ENCODE measurements around the gene CDKL5. TPM values are rescaled to one million over a fixed set of nuclear protein-coding genes. Genes with fewer than 3 reads are reported as not detected.

CDKL5 gene
- total and polyA plus RNA-seq, 2 donors (not counting 1 experiment from before 2014, with no cell fraction given), result 0.72 to 4.6 TPM

DNA sequence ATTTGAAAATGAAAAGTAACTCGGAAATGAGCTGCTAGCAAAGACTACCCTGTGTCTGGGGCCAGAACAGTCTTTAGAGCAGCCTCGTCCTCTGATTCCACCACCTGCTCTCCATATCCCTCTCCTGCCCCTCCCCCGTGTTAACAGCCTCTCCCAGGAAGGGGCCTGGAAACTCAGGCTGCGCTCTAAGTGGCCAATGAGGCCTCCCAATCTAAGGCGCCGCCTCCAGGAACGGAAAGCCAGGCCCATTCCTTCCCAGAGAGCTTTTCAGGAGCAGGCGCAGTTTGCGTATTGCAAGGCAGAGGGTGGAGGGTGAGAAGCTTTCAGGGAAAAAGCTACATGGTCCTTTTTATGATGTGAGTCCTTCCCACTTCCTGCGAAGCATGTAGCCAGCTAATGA is 215.3 kb downstream of the CDKL5 start:
- Histone ChIP-seq H3K4me3 (ENCODE audit: control extremely low read depth in 1 of 5, extremely low read depth in 1 of 5, insufficient read depth in 1 of 5, low read depth in 2 of 5, low read length in 4 of 5) (no peak overlapping the region), H3K9me3 (ENCODE audit: control extremely low read depth in 1 of 3, control insufficient read depth in 2 of 3, insufficient read depth in 1 of 3, low read length in 2 of 3) (no peaks in the 10 kb centered on the region), H3K4me2 (replicated peaks; ENCODE audit: low read depth, low read length, poor library complexity, severe bottlenecking) (no peak overlapping the region), H3K27me3 (replicated peaks in 1 of 4; ENCODE audit: control extremely low read depth in 1 of 4, control insufficient read depth in 3 of 4, insufficient read depth in 4 of 4, low read length in 3 of 4) (no peaks in the 10 kb centered on the region), H3K9ac (ENCODE audit: low read length) (no peak overlapping the region), H4K20me1 (ENCODE audit: control insufficient read depth, insufficient read depth, low read length, poor library complexity, severe bottlenecking) (no peaks in the 10 kb centered on the region), H3K27ac (ENCODE audit: low read length in 2 of 2) (no peak overlapping the region), H3K36me3 (replicated peaks in 1 of 2; ENCODE audit: control extremely low read depth in 1 of 2, control insufficient read depth in 1 of 2, extremely low read depth in 1 of 2, insufficient read depth in 2 of 2, low read length in 1 of 2) (no peaks in the 10 kb centered on the region), H3K4me1 (ENCODE audit: control insufficient read depth in 2 of 2, insufficient read depth in 2 of 2, low read length in 2 of 2) (no peaks in the 10 kb centered on the region), H3K79me2 (ENCODE audit: control insufficient read depth, insufficient read depth, low read length) (no peaks in the 10 kb centered on the region), H2AFZ (ENCODE audit: insufficient read depth, low read depth, low read length, poor library complexity, severe bottlenecking) (no peak overlapping the region)
- no peak for TF ChIP-seq EZH2 (IDR thresholded peaks at IDR 0.05; ENCODE audit: borderline replicate concordance, insufficient read depth, low read depth, low read length, poor library complexity, severe bottlenecking)
- TF ChIP-seq CTCF (IDR thresholded peaks at IDR 0.05), result no peak
- DNase-seq (no peak), ATAC-seq (ENCODE audit: low read depth) (no peak)
- Mint-ChIP-seq H3K9me3 (ENCODE audit: insufficient read depth) (no peaks in the 10 kb centered on the region), H3K4me1 (no peaks in the 10 kb centered on the region), H3K27ac (no peak overlapping the region), H3K4me3 (no peak overlapping the region), H3K27me3 (no peaks in the 10 kb centered on the region)
- WGBS (ENCODE audit: insufficient coverage), result 100% methylated on average over 6 of the region's 10 CpGs
- CTCF ChIA-PET, result interaction anchor here (0.5 kb wide), 1 partner anchor 21 kb away, joined by 4 read pairs; no protein-coding TSS in a partner anchor
- POLR2A ChIA-PET, result no interaction called here
- intact Hi-C loops (cut with micrococcal nuclease), result no loop called here

- Mint-ChIP-seq H3K27ac (no peak overlapping the region), H3K9me3 (ENCODE audit: insufficient read depth) (no peaks in the 10 kb centered on the region), H3K27me3 (no peaks in the 10 kb centered on the region), H3K4me3 (no peak overlapping the region), H3K4me1 (no peaks in the 10 kb centered on the region)
- H3K9ac ChIP-seq (ENCODE audit: low read length), result no peak overlapping the region
- H3K27ac ChIP-seq (ENCODE audit: low read length in 2 of 2), result no peak overlapping the region
- WGBS (ENCODE audit: insufficient coverage), result no CpG with 5 or more reads among the region's 3 CpGs
- H3K36me3 ChIP-seq (replicated peaks in 1 of 2; ENCODE audit: control extremely low read depth in 1 of 2, control insufficient read depth in 1 of 2, extremely low read depth in 1 of 2, insufficient read depth in 2 of 2, low read length in 1 of 2), result no peaks in the 10 kb centered on the region
- DNase-seq, result no peak
- ChIA-PET CTCF (no interaction called here), POLR2A (no interaction called here)
- no peaks in the 10 kb centered on the region for H3K79me2 ChIP-seq (ENCODE audit: control insufficient read depth, insufficient read depth, low read length)
- no peak for ATAC-seq (ENCODE audit: low read depth)
- H3K4me3 ChIP-seq (ENCODE audit: control extremely low read depth in 1 of 5, extremely low read depth in 1 of 5, insufficient read depth in 1 of 5, low read depth in 2 of 5, low read length in 4 of 5), result no peak overlapping the region
- intact Hi-C loops (cut with micrococcal nuclease), result no loop called here
- no peaks in the 10 kb centered on the region for H3K9me3 ChIP-seq (ENCODE audit: control extremely low read depth in 1 of 3, control insufficient read depth in 2 of 3, insufficient read depth in 1 of 3, low read length in 2 of 3)
- TF ChIP-seq EZH2 (IDR thresholded peaks at IDR 0.05; ENCODE audit: borderline replicate concordance, insufficient read depth, low read depth, low read length, poor library complexity, severe bottlenecking), result no peak
- no peak for TF ChIP-seq CTCF (IDR thresholded peaks at IDR 0.05)
- no peak overlapping the region for H3K4me2 ChIP-seq (replicated peaks; ENCODE audit: low read depth, low read length, poor library complexity, severe bottlenecking)
- H4K20me1 ChIP-seq (ENCODE audit: control insufficient read depth, insufficient read depth, low read length, poor library complexity, severe bottlenecking), result no peaks in the 10 kb centered on the region
- H3K4me1 ChIP-seq (ENCODE audit: control insufficient read depth in 2 of 2, insufficient read depth in 2 of 2, low read length in 2 of 2), result no peaks in the 10 kb centered on the region
- no peak overlapping the region for H2AFZ ChIP-seq (ENCODE audit: insufficient read depth, low read depth, low read length, poor library complexity, severe bottlenecking)
- no peaks in the 10 kb centered on the region for H3K27me3 ChIP-seq (replicated peaks in 1 of 4; ENCODE audit: control extremely low read depth in 1 of 4, control insufficient read depth in 3 of 4, insufficient read depth in 4 of 4, low read length in 3 of 4)
Observed at GRCh38 chrX:18643243-18643642, 217.8 kb downstream of the CDKL5 start.

Data from B cell (primary cell).